ENCODE measurements around the gene APBA1.

DNA sequence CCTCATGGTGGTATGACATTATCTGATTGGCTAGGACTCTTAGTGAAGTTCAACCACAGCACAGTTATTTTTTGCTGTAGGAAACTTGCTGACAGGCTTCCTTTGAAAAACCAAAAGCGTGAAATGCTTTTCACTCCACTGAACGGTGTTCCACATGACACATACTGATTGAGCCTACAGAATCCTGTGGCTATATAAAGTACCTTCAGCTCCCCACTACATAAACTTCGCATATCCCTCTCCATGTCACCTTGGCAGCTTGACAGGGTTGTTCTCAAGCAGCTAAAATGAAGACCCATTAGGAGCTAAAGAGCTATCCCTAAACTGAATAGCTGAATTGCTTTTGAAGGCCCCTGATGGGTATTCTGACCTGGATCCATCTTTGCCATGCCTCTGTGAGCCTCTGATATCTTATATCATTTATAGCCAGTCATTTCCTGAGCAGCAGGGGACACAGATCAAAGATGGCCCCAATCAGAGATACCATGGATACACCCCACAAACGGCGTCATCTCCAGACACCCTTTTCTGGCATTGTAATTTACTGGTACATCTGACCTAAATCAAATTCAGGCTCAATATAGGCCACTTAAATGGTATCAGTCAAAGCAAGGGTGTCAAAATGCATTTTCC is 91.5 kb downstream of the APBA1 start:
- TF ChIP-seq, protein P1, sequence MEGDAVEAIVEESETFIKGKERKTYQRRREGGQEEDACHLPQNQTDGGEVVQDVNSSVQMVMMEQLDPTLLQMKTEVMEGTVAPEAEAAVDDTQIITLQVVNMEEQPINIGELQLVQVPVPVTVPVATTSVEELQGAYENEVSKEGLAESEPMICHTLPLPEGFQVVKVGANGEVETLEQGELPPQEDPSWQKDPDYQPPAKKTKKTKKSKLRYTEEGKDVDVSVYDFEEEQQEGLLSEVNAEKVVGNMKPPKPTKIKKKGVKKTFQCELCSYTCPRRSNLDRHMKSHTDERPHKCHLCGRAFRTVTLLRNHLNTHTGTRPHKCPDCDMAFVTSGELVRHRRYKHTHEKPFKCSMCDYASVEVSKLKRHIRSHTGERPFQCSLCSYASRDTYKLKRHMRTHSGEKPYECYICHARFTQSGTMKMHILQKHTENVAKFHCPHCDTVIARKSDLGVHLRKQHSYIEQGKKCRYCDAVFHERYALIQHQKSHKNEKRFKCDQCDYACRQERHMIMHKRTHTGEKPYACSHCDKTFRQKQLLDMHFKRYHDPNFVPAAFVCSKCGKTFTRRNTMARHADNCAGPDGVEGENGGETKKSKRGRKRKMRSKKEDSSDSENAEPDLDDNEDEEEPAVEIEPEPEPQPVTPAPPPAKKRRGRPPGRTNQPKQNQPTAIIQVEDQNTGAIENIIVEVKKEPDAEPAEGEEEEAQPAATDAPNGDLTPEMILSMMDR (conservative IDR thresholded peaks at IDR 0.05 in 1 of 2, IDR thresholded peaks at IDR 0.05 in 1 of 2; ENCODE audit: extremely low read depth in 1 of 2, insufficient read depth in 1 of 2, low read depth in 1 of 2, low read length in 2 of 2), result no peak
- TF ChIP-seq EZH2 (IDR thresholded peaks at IDR 0.05; ENCODE audit: borderline replicate concordance, low read length), result no peak
